Myometrial cell (primary cell): Measurements from ENCODE around the gene SEMA4B. TPM values are rescaled to one million over a fixed set of nuclear protein-coding genes. Genes with fewer than 3 reads are reported as not detected.

Experiments used
- total RNA-seq: library from RNA; depleted of rRNA; stranded (reverse); fragments of >200 nt; gene quantifications from 2 replicates; pipeline ENCODE4 v1.2.3, GENCODE V29; 2015

SEMA4B gene, protein sequence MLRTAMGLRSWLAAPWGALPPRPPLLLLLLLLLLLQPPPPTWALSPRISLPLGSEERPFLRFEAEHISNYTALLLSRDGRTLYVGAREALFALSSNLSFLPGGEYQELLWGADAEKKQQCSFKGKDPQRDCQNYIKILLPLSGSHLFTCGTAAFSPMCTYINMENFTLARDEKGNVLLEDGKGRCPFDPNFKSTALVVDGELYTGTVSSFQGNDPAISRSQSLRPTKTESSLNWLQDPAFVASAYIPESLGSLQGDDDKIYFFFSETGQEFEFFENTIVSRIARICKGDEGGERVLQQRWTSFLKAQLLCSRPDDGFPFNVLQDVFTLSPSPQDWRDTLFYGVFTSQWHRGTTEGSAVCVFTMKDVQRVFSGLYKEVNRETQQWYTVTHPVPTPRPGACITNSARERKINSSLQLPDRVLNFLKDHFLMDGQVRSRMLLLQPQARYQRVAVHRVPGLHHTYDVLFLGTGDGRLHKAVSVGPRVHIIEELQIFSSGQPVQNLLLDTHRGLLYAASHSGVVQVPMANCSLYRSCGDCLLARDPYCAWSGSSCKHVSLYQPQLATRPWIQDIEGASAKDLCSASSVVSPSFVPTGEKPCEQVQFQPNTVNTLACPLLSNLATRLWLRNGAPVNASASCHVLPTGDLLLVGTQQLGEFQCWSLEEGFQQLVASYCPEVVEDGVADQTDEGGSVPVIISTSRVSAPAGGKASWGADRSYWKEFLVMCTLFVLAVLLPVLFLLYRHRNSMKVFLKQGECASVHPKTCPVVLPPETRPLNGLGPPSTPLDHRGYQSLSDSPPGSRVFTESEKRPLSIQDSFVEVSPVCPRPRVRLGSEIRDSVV
- 13.8 and 19.3 TPM in 2 replicates for total RNA-seq

DNA sequence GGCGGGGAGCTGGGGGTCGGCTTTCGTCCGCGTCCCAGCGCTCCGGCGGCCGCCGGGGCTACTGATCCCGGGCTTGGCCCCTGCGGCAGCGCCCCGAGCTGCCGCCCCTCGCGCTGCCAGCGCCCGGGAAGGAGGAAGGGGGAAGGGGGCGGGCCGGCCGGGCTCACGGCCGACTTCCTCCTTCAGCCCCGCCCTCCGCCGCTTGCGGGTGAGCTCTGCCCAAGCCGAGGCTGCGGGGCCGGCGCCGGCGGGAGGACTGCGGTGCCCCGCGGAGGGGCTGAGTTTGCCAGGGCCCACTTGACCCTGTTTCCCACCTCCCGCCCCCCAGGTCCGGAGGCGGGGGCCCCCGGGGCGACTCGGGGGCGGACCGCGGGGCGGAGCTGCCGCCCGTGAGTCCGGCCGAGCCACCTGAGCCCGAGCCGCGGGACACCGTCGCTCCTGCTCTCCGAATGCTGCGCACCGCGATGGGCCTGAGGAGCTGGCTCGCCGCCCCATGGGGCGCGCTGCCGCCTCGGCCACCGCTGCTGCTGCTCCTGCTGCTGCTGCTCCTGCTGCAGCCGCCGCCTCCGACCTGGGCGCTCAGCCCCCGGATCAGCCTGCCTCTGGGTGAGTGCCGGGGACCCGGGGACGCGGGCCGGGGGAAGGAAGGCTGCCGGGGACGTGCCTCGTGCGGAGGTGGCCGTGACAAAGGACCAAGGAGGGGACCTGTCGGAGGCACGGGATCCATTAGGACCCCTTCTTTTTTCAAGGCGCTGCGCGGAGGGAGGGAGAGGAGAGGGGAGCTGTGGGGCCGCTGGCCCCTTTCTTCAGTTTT, at the start of gene SEMA4B:
Gene SEMA4B (plus strand): TSS at position 201 of the 814 bp plus-strand sequence. CDS start 249 bp downstream, at position 450.

DNA sequence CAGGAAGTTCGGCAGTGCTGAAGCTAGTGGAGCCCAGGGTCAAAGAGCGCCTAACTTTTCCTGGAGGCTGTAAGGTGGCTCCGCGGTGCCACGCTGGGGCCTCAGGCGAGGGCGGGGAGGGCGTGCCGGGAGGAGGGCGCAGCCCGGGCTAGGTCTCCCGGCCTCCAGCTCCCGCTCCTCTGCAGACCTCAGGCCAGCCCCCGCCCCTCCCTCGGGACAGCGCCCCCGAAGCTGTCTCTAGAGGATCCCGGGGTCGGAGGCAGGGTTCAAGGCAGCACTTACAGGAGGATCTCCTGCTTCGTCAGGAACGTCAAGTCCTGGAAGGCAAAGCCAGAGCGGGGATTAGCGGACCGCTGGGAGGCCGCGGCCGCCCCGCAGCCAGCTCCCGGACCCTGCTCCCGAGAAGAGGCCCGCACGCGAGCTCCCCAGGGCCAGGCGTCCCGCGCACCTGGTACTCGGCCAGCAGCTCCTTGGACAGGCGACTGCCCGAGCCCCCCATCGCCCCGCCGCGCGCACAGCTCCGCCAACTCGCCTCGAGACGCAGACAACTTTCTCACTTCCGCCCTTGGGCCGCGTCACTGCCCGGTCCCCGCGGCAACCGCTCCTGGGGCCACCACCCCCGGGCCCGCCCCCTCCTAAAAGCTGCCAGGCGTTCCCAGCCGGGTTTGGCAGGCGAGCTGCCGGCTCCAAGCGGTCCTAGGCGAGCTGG, 32.4 kb downstream of the SEMA4B start, which contains the start of gene CIB1:
Gene CIB1 (minus strand): TSS at position 555 of the 709 bp plus-strand sequence. CDS start 56 bp downstream, at position 499.

DNA sequence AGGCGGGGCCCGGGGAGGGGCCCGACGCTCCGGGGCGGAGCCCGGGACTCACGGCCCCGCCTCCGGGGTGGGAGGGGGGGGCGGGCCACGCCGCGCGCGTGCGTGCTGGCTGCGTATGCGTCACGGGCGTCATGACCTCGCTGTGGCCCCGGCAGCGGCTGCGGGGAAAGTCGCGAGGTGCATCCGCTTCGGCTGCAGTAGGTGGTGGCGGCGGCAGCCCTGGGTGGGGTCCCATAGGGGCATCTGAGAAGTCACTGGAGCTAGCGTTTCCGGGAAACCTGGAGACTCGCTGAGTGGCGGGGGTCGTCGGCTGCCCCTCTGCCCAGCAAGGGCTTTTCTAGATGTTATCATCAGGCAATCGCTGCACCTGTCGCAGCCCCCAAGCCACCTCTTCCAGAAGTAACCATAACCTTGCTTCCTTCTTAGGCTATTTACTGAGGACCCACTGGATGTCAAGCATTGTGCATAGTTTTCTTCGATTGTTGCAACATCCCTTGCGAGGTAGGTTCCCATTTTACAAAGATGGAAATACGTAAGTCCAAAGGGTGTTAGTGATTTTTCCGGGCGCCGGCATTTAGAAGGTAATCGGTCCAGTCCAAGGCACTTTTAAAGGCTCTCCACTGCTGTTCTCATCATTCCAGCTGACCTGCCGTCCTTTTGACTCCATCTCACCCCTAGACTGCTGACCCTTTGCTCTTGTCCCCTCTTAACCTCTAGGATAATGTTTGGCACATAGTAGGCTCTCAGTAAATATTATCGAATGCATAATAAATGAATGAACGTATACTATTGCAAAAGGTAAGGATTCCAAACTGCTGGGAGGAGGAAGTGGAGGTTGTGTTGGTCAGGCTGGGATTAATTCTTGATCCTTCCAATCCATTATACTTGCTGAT, 33.2 kb downstream of the SEMA4B start, which contains the start of gene GDPGP1:
Gene GDPGP1 (plus strand): TSS at position 114 of the 893 bp plus-strand sequence. CDS start 6,700 bp downstream, outside the sequence.

DNA sequence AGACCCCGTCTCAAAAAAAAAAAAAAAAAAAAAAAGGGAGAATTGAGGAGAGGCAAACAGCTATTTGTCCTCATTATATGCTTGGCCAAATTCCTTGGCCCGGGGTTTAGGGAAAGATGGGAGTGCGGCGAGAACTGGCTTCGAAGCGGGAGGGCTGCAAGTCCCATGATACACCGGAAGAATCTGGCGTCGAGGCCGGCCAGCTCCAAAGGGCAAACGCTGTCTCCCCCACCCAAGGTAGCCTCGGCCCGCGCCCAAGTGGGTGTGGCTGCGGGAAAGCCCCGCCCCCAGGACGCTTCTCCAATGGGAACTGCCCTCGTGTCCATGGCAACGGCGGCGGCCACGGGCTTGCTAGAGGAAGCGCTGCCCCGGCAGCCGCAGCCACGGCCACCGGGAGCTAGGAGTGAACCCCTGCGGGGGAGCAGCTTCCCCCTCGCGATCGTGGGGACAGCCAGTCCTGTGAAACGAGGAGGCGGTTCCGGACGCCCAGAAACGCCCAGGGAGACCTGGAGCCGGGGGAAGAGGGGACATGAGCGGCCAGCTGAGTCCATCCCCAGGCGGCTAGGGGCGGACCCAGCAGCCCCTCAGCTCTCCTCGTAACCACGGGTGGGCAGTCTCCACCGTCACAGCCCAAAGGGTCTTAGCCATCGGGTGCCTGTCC, 48.2 kb downstream of the SEMA4B start, which contains the start of gene TTLL13:
Gene TTLL13 (plus strand): TSS at position 354 of the 661 bp plus-strand sequence. CDS start 1,075 bp downstream, outside the sequence.

DNA sequence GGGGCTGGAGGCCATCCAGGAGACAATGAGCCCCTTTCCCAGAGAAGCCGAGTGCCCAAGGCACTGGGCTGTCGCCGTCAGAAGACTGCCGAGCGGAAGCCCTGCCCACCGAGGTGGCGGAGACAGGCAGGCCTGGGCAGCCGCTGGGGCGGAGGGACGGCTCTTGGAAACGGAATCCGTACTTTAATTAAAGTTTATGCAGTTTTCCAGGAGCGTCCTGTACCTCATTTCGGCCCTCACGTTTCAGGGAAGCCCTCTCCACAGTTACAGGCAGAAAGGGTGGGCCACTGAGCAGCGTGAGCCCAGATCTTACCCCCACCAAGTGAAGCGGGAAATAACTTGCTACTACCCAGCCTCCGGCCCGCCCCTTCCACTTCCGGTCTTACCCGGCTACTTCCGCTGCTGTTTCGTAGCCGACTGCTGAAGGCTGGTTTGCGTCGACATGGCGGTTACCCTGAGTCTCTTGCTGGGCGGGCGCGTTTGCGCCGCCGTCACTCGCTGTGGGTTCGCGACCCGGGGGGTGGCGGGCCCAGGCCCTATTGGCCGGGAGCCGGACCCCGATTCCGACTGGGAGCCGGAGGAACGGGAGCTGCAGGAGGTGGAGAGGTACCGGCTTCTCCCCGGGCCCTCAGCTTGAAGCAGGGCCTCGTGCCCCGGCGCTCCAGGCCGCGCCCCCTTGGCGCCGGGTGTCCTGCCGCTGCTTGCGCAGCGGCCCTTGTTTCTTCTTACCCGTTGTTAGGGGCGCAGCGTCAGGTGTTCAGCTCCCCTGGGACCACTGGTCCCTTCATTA, 64.3 kb downstream of the SEMA4B start, which contains the start of gene NGRN:
Gene NGRN (plus strand): TSS at position 402 of the 790 bp plus-strand sequence. CDS start 41 bp downstream, at position 443.

Other genes with a start within 250 kb of the SEMA4B start
- gene ZNF710, start 200.0 kb upstream of the SEMA4B start, total RNA-seq = 8.1 and 8.9 TPM in 2 replicates
- gene IDH2, start 98.9 kb upstream of the SEMA4B start, total RNA-seq = 61.5 and 76.1 TPM in 2 replicates
- gene CIB1, start 32.6 kb downstream of the SEMA4B start, total RNA-seq = 47.1 and 57.7 TPM in 2 replicates
- 1.2 and 2.3 TPM in 2 replicates for gene GDPGP1, start 32.9 kb downstream of the SEMA4B start, total RNA-seq
- not detected in 2 replicates for gene TTLL13, start 48.2 kb downstream of the SEMA4B start, total RNA-seq
- gene NGRN, start 64.3 kb downstream of the SEMA4B start, total RNA-seq = 65.2 and 72.8 TPM in 2 replicates
- gene ZNF774, start 151.0 kb downstream of the SEMA4B start, total RNA-seq = 0.18 and 0.29 TPM in 2 replicates
- 148 and 188 TPM in 2 replicates for gene IQGAP1, start 186.9 kb downstream of the SEMA4B start, total RNA-seq